Hematopoietic multipotent progenitor cell treated with erythropoietin and hydrocortisone succinate and interleukin-3 and kit ligand, for 4 days (in vitro differentiated cells): ENCODE measurements around the gene GAN.
A peak's percentile ranks its signal among the peaks of the same experiment; 100 is the strongest.

ENCODE experiments used
- DNase-seq: peaks from one replicate; pipeline ENCODE4 v3.0.0-alpha.2; 2015

Gene GAN

GRCh38 chr16:81314603-81315270 lies at the start of gene GAN:
GAN (plus strand) TSS chr16:81314962; CDS start chr16:81315114, 152 bp downstream.
- DNase-seq = peak; percentile 98

- DNase-seq = no peak
These were observed 49.7 kb upstream of the GAN start for GRCh38 chr16:81265052-81265451.

GRCh38 chr16:81265658-81266451 lies 48.9 kb upstream of the GAN start:
- no peak for DNase-seq

GRCh38 chr16:81266680-81267095 lies 48.1 kb upstream of the GAN start:
- DNase-seq = no peak

GRCh38 chr16:81268509-81268908 lies 46.3 kb upstream of the GAN start:
- no peak for DNase-seq

- no peak for DNase-seq
These were observed 41.4 kb upstream of the GAN start for GRCh38 chr16:81273223-81273950.

GRCh38 chr16:81275064-81275532 lies 39.7 kb upstream of the GAN start:
- no peak for DNase-seq

GRCh38 chr16:81275795-81276194 lies 39.0 kb upstream of the GAN start:
- DNase-seq = no peak

- no peak for DNase-seq
These were observed 38.4 kb upstream of the GAN start for GRCh38 chr16:81276323-81276722.

GRCh38 chr16:81277541-81278080 lies 37.2 kb upstream of the GAN start:
- DNase-seq = no peak

GRCh38 chr16:81278526-81278925 lies 36.2 kb upstream of the GAN start:
- no peak for DNase-seq

- DNase-seq = no peak
These were observed 35.4 kb upstream of the GAN start for GRCh38 chr16:81279392-81279791.

GRCh38 chr16:81280393-81280792 lies 34.4 kb upstream of the GAN start:
- no peak for DNase-seq

- no peak for DNase-seq
These were observed 31.7 kb upstream of the GAN start for GRCh38 chr16:81283044-81283443.

- DNase-seq = no peak
These were observed 29.7 kb upstream of the GAN start for GRCh38 chr16:81284995-81285600.

- no peak for DNase-seq
These were observed 28.6 kb upstream of the GAN start for GRCh38 chr16:81286190-81286589.

GRCh38 chr16:81291117-81291516 lies 23.6 kb upstream of the GAN start:
- no peak for DNase-seq

- DNase-seq = no peak
These were observed 21.8 kb upstream of the GAN start for GRCh38 chr16:81292936-81293335.

GRCh38 chr16:81293909-81294802 lies 20.6 kb upstream of the GAN start:
- no peak for DNase-seq

GRCh38 chr16:81296631-81297030 lies 18.1 kb upstream of the GAN start:
- no peak for DNase-seq

- DNase-seq = no peak
These were observed 7.0 kb upstream of the GAN start for GRCh38 chr16:81307770-81308169.
